Duodenal mucosa (tissue), 2 donors: Measurements from ENCODE around the gene DKKL1.
"Not testable (repeated sequence)": the region's sequence is repeated elsewhere in the genome, so short reads cannot be mapped to it uniquely, and the experiment has no call there.

Source experiments
- H3K27ac ChIP-seq: one replicate; pipeline ENCODE4 v1.7.0; 2013; ENCODE audit warnings: low read depth, low read length
- H3K27me3 ChIP-seq, 2 donors: one replicate each; pipeline ENCODE4 v1.7.0; 2013; ENCODE audit warnings: low read length in 2 of 2, control low read depth in 1 of 2; ENCODE audit not compliant: insufficient read depth in 2 of 2, control insufficient read depth in 1 of 2
- H3K36me3 ChIP-seq, 2 donors: one replicate each; pipeline ENCODE4 v1.7.0; 2013; ENCODE audit warnings: low read length in 2 of 2, control low read depth in 1 of 2; ENCODE audit not compliant: insufficient read depth in 2 of 2, control insufficient read depth in 1 of 2
- H3K4me1 ChIP-seq, 2 donors: one replicate each; pipeline ENCODE4 v1.7.0; 2013; ENCODE audit warnings: low read length in 2 of 2, control low read depth in 1 of 2; ENCODE audit not compliant: insufficient read depth in 2 of 2, control insufficient read depth in 1 of 2
- H3K4me3 ChIP-seq, 2 donors: one replicate each; pipeline ENCODE4 v1.7.0; 2013; ENCODE audit warnings: low read length in 2 of 2, low read depth in 1 of 2
- H3K9ac ChIP-seq, 2 donors: one replicate each; pipeline ENCODE4 v1.7.0; 2013; ENCODE audit warnings: low read length in 2 of 2, low read depth in 1 of 2
- H3K9me3 ChIP-seq, 2 donors: one replicate each; pipeline ENCODE4 v1.7.0; 2013; ENCODE audit warnings: low read length in 2 of 2, control low read depth in 1 of 2; ENCODE audit not compliant: control insufficient read depth in 1 of 2

The DKKL1 gene

DNA sequence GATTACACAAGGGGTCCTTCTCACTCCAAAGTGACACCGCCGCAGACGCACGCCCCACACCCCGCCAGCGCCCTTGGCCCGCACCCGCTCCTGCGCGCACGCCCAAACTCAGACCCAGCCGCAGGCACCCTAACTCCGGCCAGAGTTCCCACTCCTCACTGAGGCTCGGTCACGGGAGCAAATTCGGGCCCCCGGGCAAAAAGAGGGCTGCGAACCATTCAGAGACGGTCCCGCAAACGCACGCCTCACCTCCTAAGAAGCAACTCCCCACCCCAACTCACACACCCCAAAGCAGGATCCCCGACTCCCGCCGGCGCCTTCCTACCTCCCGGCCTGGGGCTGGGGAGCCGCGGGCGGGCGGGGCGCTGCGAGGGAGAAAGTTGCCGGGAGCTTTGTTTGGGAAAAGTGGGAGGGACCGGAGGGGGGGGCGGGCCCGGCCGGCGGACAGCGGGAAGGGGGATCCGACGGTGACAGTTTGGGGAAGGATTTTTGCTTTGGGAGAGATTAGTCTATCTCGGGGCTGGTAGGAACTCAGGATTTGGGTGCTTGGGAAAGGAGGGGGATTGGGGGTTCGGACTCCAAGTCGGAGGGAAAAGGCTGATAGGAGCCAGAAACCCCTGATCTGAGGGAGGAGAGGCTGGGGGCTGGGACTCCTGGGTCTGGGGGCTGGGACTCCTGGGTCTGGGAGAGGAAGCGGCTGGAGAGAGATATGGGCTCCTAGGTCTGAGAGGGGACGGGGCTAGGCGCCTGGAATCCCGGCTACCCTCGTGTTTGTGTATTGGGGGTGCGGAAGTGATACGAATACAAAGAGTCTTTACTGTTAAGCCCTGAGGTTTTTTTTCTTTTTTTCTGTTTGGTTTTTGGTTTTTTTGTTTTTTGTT lies 1.4 kb upstream of the DKKL1 start, which contains the start of gene TEAD2:
Gene TEAD2, minus strand, starts transcription at position 369 of the 881 bp plus-strand sequence. CDS start 2,341 bp downstream, outside the sequence.
- H3K9me3 ChIP-seq = no peaks in the 10 kb centered on the region
- peak within 1 kb of the TSS; percentile 63 to 73 for H3K9ac ChIP-seq
- peak within 1 kb of the TSS; percentile 72 to 73 for H3K4me3 ChIP-seq
- H3K36me3 ChIP-seq = no peaks in the 10 kb centered on the region
- H3K27ac ChIP-seq = peak within 1 kb of the TSS; percentile 83
- peaks cover 12 to 21% of the 10 kb centered on the region in 2 donors for H3K4me1 ChIP-seq
- peaks cover 0 to 11% of the 10 kb centered on the region in 2 donors for H3K27me3 ChIP-seq

GRCh38 chr19:49362929-49363267 lies 779 bp upstream of the DKKL1 start:
- Histone ChIP-seq H3K27ac (peak overlapping the region; percentile 39), H3K9ac (peak overlapping the region in 1 of 2 donors; percentile 54), H3K4me1 (peaks cover 12 to 17% of the 10 kb centered on the region in 2 donors), H3K4me3 (peak overlapping the region; percentile 72 to 73), H3K36me3 (no peaks in the 10 kb centered on the region), H3K9me3 (no peaks in the 10 kb centered on the region), H3K27me3 (peaks cover 0 to 11% of the 10 kb centered on the region in 2 donors)

- Histone ChIP-seq H3K9ac (no peak overlapping the region), H3K27ac (no peak overlapping the region), H3K4me3 (peak overlapping the region in 1 of 2 donors; percentile 72), H3K9me3 (peaks cover 6% of the 10 kb centered on the region in 2 donors), H3K27me3 (peaks cover 0 to 11% of the 10 kb centered on the region in 2 donors), H3K36me3 (no peaks in the 10 kb centered on the region), H3K4me1 (peaks cover 12 to 17% of the 10 kb centered on the region in 2 donors)
These were observed 533 bp downstream of the DKKL1 start for GRCh38 chr19:49364083-49364737.

GRCh38 chr19:49366110-49366509 lies 2.4 kb downstream of the DKKL1 start:
- H3K4me1 ChIP-seq = peaks cover 12 to 17% of the 10 kb centered on the region in 2 donors
- H3K4me3 ChIP-seq = no peak overlapping the region
- peaks cover 0 to 11% of the 10 kb centered on the region in 2 donors for H3K27me3 ChIP-seq
- no peaks in the 10 kb centered on the region for H3K36me3 ChIP-seq
- no peak overlapping the region for H3K9ac ChIP-seq
- H3K27ac ChIP-seq = no peak overlapping the region
- peaks cover 13 to 15% of the 10 kb centered on the region in 2 donors for H3K9me3 ChIP-seq

DNA sequence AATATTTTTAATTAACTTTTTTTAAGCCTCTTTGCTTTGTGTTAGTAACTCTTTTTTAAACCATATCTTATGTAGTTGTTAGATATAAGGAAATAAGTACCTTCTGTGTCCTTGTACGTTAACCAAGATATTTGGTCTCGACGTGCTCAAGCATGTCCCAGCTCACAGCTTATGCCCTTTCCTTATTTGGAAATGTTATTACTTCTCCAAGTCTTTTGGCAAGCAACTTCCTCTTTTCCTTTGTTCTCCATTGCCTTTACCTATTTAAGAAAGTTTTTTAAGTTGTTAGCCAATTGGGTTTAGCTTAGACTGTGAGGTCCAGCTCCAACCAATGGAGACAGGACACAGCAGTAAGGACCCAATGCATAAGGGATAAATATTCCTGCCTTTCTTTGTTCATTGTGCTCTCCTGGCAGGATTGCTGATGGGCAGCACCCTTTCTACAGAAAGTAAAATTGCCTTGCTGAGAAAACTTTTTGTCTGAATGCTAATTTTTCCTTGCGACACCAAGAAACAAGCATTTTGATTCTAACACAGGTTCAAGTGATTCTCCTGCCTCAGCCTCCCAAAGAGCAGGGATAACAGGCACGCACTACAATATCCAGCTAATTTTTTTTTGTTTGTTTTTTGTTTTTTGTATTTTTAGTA lies 5.2 kb downstream of the DKKL1 start:
- Histone ChIP-seq H3K4me3 (no peak overlapping the region), H3K27me3 (peaks cover 0 to 2% of the 10 kb centered on the region in 2 donors)

DNA sequence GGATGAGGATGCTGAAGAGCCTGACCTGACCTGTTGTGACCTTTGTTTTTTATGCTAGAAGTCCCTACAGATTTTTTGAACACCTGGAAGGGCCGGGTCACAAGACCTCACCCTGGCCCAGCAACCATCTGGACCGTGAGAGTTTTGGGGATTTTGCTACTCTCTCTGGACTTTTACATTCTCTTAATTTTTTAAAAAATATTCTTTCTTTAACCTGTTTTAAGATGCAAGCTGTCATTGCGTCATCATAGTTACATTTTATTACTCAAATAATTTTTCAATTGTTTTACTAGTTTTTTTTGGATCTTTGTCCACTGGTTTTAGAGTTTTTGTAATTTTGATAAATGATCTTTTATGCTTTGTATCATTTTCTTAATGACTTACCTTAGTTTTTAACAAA lies 7.5 kb downstream of the DKKL1 start:
- H3K4me3 ChIP-seq = no peak overlapping the region
- H3K9ac ChIP-seq = no peak overlapping the region
- no peak overlapping the region for H3K27ac ChIP-seq
- H3K27me3 ChIP-seq = no peaks in the 10 kb centered on the region
- no peaks in the 10 kb centered on the region for H3K4me1 ChIP-seq
- H3K36me3 ChIP-seq = no peaks in the 10 kb centered on the region
- H3K9me3 ChIP-seq = peaks cover 13 to 15% of the 10 kb centered on the region in 2 donors

More for the DNA sequence above, 5.2 kb downstream of the DKKL1 start:
- H3K27ac ChIP-seq = no peak overlapping the region
- H3K36me3 ChIP-seq = no peaks in the 10 kb centered on the region
- peaks cover 13 to 15% of the 10 kb centered on the region in 2 donors for H3K9me3 ChIP-seq
- H3K4me1 ChIP-seq = peaks cover 0 to 2% of the 10 kb centered on the region in 2 donors
- H3K9ac ChIP-seq = no peak overlapping the region

GRCh38 chr19:49373174-49373573 lies 9.5 kb downstream of the DKKL1 start:
- peaks cover 13 to 15% of the 10 kb centered on the region in 2 donors for H3K9me3 ChIP-seq
- not testable (repeated sequence) for H3K9ac ChIP-seq, H3K27me3 ChIP-seq, H3K4me3 ChIP-seq, H3K36me3 ChIP-seq, H3K27ac ChIP-seq, H3K4me1 ChIP-seq

GRCh38 chr19:49374665-49375434 lies 11.2 kb downstream of the DKKL1 start:
- H3K27ac ChIP-seq = no peak overlapping the region
- no peaks in the 10 kb centered on the region for H3K36me3 ChIP-seq
- H3K4me3 ChIP-seq = no peak overlapping the region
- no peak overlapping the region for H3K9ac ChIP-seq
- peaks cover 2 to 3% of the 10 kb centered on the region in 2 donors for H3K9me3 ChIP-seq
- H3K4me1 ChIP-seq = no peaks in the 10 kb centered on the region
- no peaks in the 10 kb centered on the region for H3K27me3 ChIP-seq

- H3K4me1 ChIP-seq = no peaks in the 10 kb centered on the region
- H3K9ac ChIP-seq = no peak overlapping the region
- H3K4me3 ChIP-seq = no peak overlapping the region
- no peaks in the 10 kb centered on the region for H3K27me3 ChIP-seq
- H3K9me3 ChIP-seq = peaks cover 4% of the 10 kb centered on the region in 2 donors
- no peaks in the 10 kb centered on the region for H3K36me3 ChIP-seq
- no peak overlapping the region for H3K27ac ChIP-seq
These were observed 14.8 kb downstream of the DKKL1 start for GRCh38 chr19:49378512-49378911.
